WTC11 (cell line): ENCODE results near the gene CNTN3. TPM values are rescaled to one million over a fixed set of nuclear protein-coding genes. Genes with fewer than 3 reads are reported as not detected.

ENCODE experiments used
- ATAC-seq: fragments of 200-7000 bp; cut with Tn5 transposase; 2 replicates; pipeline ENCODE4 v1.10.0; 2021; ENCODE audit warnings: mild to moderate bottlenecking, moderate library complexity
- CTCF ChIA-PET: fragments of 300-600 bp; sonication (Branson Sonifier 250); formaldehyde crosslinking; loops from one replicate; lab custom pipeline; 2021; ENCODE audit warnings: antibody characterized with exemption; lab: Charles Lee
- POLR2A ChIA-PET: fragments of 350-600 bp; sonication (Branson Sonifier 250); formaldehyde crosslinking; loops from one replicate; lab custom pipeline; 2021; ENCODE audit warnings: antibody characterized with exemption; lab: Charles Lee
- DNase-seq: peaks from one replicate; pipeline ENCODE4 v3.0.0; 2021; ENCODE audit warnings: low spot score
- H3K27ac Mint-ChIP-seq: 2 replicates; pipeline ENCODE4 v1.8.0; 2021; ENCODE audit warnings: mixed read lengths
- H3K27me3 Mint-ChIP-seq: 2 replicates; pipeline ENCODE4 v1.8.0; 2021; ENCODE audit warnings: low read depth, mild to moderate bottlenecking, moderate library complexity, mixed read lengths
- H3K36me3 Mint-ChIP-seq: 2 replicates; pipeline ENCODE4 v1.8.0; 2021; ENCODE audit warnings: mixed read lengths
- H3K4me1 Mint-ChIP-seq: 2 replicates; pipeline ENCODE4 v1.8.0; 2022; ENCODE audit warnings: mixed read lengths
- H3K4me3 Mint-ChIP-seq: 2 replicates; pipeline ENCODE4 v1.8.0; 2021; ENCODE audit warnings: mild to moderate bottlenecking, moderate library complexity, mixed read lengths
- H3K9me3 Mint-ChIP-seq: 2 replicates; pipeline ENCODE4 v1.8.0; 2021; ENCODE audit warnings: mixed read lengths
- CBFB ChIP-seq: sonication (generic); formaldehyde crosslinking; IDR thresholded peaks from 2 replicates; pipeline ENCODE4 v1.8.1; 2022; ENCODE audit warnings: mild to moderate bottlenecking, low read depth, missing genetic modification reagents
- ELF4 ChIP-seq: sonication (generic); formaldehyde crosslinking; IDR thresholded peaks from 2 replicates; pipeline ENCODE4 v1.8.1; 2022; ENCODE audit warnings: low read depth, mild to moderate bottlenecking, moderate library complexity, missing genetic modification reagents
- ESRRA ChIP-seq: sonication (generic); formaldehyde crosslinking; IDR thresholded peaks from 2 replicates; pipeline ENCODE4 v1.8.1; 2022; ENCODE audit warnings: mild to moderate bottlenecking, missing genetic modification reagents, borderline replicate concordance
- FOXJ3 ChIP-seq: sonication (generic); formaldehyde crosslinking; IDR thresholded peaks from 2 replicates; pipeline ENCODE4 v1.9.0; 2021; ENCODE audit warnings: missing genetic modification reagents, mild to moderate bottlenecking, borderline replicate concordance
- HMGA2 ChIP-seq: fragments of 250-450 bp; sonication (Bioruptor Pico); IDR thresholded peaks from 2 replicates; pipeline ENCODE4 v1.4.0; 2021; ENCODE audit warnings: mild to moderate bottlenecking, moderate library complexity
- IRF2 ChIP-seq: sonication (generic); formaldehyde crosslinking; IDR thresholded peaks from 2 replicates; pipeline ENCODE4 v1.8.0; 2022; ENCODE audit warnings: low read depth, missing genetic modification reagents, borderline replicate concordance
- KAT7 ChIP-seq: sonication (generic); formaldehyde crosslinking; IDR thresholded peaks from 2 replicates; pipeline ENCODE4 v1.8.1; 2023; ENCODE audit warnings: missing genetic modification reagents, mild to moderate bottlenecking, borderline replicate concordance
- NFE2L1 ChIP-seq: sonication (generic); formaldehyde crosslinking; IDR thresholded peaks from 2 replicates; pipeline ENCODE4 v1.8.1; 2023; ENCODE audit warnings: missing genetic modification reagents
- NR2C2 ChIP-seq: sonication (generic); formaldehyde crosslinking; IDR thresholded peaks from 2 replicates; pipeline ENCODE4 v1.8.0; 2022; ENCODE audit warnings: mild to moderate bottlenecking, missing genetic modification reagents
- OVOL2 ChIP-seq: fragments of 250-450 bp; sonication (Bioruptor Pico); IDR thresholded peaks from 2 replicates; pipeline ENCODE4 v1.9.0; 2021; ENCODE audit warnings: mild to moderate bottlenecking, borderline replicate concordance
- SMAD4 ChIP-seq: sonication (generic); formaldehyde crosslinking; IDR thresholded peaks from 2 replicates; pipeline ENCODE4 v1.8.0; 2022; ENCODE audit warnings: mild to moderate bottlenecking, missing genetic modification reagents
- SP1 ChIP-seq: sonication (generic); formaldehyde crosslinking; conservative IDR thresholded peaks from 2 replicates; pipeline ENCODE4 v1.8.1; 2022; ENCODE audit warnings: missing genetic modification reagents
- TCF7 ChIP-seq: sonication (generic); formaldehyde crosslinking; IDR thresholded peaks from 2 replicates; pipeline ENCODE4 v1.8.0; 2022; ENCODE audit warnings: mild to moderate bottlenecking, low read depth, missing genetic modification reagents, moderate library complexity
- TEAD1 ChIP-seq: sonication (generic); formaldehyde crosslinking; IDR thresholded peaks from 2 replicates; pipeline ENCODE4 v1.8.0; 2022; ENCODE audit warnings: mild to moderate bottlenecking, missing genetic modification reagents
- ZNF138 ChIP-seq: sonication (generic); formaldehyde crosslinking; conservative IDR thresholded peaks from 2 replicates; pipeline ENCODE4 v1.8.1; 2022; ENCODE audit warnings: mild to moderate bottlenecking, moderate library complexity, missing genetic modification reagents
- ZNF232 ChIP-seq: sonication (generic); formaldehyde crosslinking; IDR thresholded peaks from 2 replicates; pipeline ENCODE4 v1.8.0; 2022; ENCODE audit warnings: mild to moderate bottlenecking, missing genetic modification reagents
- ZNF317 ChIP-seq: sonication (generic); formaldehyde crosslinking; IDR thresholded peaks from 2 replicates; pipeline ENCODE4 v1.8.1; 2023; ENCODE audit warnings: low read depth, mild to moderate bottlenecking, moderate library complexity, missing genetic modification reagents, borderline replicate concordance
- total RNA-seq: library from RNA; stranded (reverse); gene quantifications from 3 replicates; pipeline ENCODE4 v1.2.3, GENCODE V29; 2021
- TF ChIP-seq, protein P1 (sequence below): sonication (generic); formaldehyde crosslinking; IDR thresholded peaks from 2 replicates; pipeline ENCODE4 v1.8.0; 2022; ENCODE audit warnings: mild to moderate bottlenecking, missing genetic modification reagents
- TF ChIP-seq, protein P2 (sequence below): sonication (generic); formaldehyde crosslinking; IDR thresholded peaks from 2 replicates; pipeline ENCODE4 v1.8.1; 2022; ENCODE audit warnings: mild to moderate bottlenecking, moderate library complexity, missing genetic modification reagents
- TF ChIP-seq, protein P3 (sequence below): sonication (generic); formaldehyde crosslinking; IDR thresholded peaks from 2 replicates; pipeline ENCODE4 v1.8.1; 2023; ENCODE audit warnings: mild to moderate bottlenecking, missing genetic modification reagents
- TF ChIP-seq, protein P4 (sequence below): sonication (generic); formaldehyde crosslinking; IDR thresholded peaks from 2 replicates; pipeline ENCODE4 v1.8.1; 2023; ENCODE audit warnings: mild to moderate bottlenecking, moderate library complexity, missing genetic modification reagents
- TF ChIP-seq, protein P5 (sequence below): fragments of 250-450 bp; sonication (Bioruptor Pico); IDR thresholded peaks from 2 replicates; pipeline ENCODE4 v1.8.0; 2021; ENCODE audit warnings: mild to moderate bottlenecking
- TF ChIP-seq, protein P6 (sequence below): sonication (generic); formaldehyde crosslinking; IDR thresholded peaks from 2 replicates; pipeline ENCODE4 v1.8.0; 2022; ENCODE audit warnings: missing genetic modification reagents
- TF ChIP-seq, protein P7 (sequence below): sonication (generic); formaldehyde crosslinking; IDR thresholded peaks from 2 replicates; pipeline ENCODE4 v1.8.0; 2023; ENCODE audit warnings: mild to moderate bottlenecking, missing genetic modification reagents

Gene CNTN3
- total RNA-seq, 1 experiment from 2014 or later, result 0.17 TPM

DNA sequence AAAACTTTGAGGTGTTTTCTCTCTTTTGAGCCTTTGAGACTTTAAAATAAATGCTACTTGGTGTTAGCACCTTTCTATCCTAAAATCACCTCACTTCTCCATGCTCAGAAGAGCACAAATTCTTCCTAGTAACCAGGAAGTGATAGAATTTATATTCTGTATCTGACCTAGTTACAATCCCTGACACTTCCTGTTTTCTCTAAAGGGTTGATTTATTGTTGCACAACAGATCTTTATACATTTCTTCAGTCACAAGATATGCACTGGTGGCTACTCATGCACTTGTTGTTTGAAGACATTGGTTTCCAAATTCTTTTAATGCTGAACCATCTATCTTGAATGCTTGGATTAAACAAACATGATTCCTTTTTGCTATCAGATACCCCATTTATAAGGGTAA is 47.2 kb upstream of the CNTN3 start (continued):
- TF ChIP-seq HMGA2 (no peak), IRF2 (CRISPR knock-in tag) (no peak), SP1 (no peak), ZNF138 (CRISPR knock-in tag) (no peak), TEAD1 (no peak), ELF4 (CRISPR knock-in tag) (no peak)
- TF ChIP-seq, protein P1, sequence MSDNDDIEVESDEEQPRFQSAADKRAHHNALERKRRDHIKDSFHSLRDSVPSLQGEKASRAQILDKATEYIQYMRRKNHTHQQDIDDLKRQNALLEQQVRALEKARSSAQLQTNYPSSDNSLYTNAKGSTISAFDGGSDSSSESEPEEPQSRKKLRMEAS (CRISPR knock-in tag), result no peak
- TF ChIP-seq, protein P2, sequence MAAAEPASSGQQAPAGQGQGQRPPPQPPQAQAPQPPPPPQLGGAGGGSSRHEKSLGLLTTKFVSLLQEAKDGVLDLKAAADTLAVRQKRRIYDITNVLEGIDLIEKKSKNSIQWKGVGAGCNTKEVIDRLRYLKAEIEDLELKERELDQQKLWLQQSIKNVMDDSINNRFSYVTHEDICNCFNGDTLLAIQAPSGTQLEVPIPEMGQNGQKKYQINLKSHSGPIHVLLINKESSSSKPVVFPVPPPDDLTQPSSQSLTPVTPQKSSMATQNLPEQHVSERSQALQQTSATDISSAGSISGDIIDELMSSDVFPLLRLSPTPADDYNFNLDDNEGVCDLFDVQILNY, result no peak
- TF ChIP-seq, protein P3, sequence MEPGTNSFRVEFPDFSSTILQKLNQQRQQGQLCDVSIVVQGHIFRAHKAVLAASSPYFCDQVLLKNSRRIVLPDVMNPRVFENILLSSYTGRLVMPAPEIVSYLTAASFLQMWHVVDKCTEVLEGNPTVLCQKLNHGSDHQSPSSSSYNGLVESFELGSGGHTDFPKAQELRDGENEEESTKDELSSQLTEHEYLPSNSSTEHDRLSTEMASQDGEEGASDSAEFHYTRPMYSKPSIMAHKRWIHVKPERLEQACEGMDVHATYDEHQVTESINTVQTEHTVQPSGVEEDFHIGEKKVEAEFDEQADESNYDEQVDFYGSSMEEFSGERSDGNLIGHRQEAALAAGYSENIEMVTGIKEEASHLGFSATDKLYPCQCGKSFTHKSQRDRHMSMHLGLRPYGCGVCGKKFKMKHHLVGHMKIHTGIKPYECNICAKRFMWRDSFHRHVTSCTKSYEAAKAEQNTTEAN, result no peak

DNA sequence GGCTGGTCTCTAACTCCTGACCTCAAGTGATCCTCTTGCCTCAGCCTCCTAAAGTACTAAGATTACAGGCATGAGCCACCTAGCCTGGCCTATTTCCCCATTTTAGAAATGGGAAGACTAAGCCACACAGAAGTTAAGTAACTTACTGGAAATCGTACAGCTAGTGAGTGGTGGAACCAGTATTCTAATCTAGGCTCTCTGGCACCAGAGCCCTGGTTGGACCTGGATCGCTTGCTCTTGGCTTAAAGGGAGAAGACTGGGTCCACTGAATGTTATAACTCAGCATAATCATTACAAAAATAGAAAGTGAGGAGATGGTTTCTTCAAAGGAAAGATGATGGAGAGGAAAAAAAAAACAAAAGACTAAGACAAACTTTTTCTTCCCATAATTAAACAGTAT is 37.4 kb upstream of the CNTN3 start:
- H3K27ac Mint-ChIP-seq, result no peak overlapping the region
- TF ChIP-seq, protein P4, sequence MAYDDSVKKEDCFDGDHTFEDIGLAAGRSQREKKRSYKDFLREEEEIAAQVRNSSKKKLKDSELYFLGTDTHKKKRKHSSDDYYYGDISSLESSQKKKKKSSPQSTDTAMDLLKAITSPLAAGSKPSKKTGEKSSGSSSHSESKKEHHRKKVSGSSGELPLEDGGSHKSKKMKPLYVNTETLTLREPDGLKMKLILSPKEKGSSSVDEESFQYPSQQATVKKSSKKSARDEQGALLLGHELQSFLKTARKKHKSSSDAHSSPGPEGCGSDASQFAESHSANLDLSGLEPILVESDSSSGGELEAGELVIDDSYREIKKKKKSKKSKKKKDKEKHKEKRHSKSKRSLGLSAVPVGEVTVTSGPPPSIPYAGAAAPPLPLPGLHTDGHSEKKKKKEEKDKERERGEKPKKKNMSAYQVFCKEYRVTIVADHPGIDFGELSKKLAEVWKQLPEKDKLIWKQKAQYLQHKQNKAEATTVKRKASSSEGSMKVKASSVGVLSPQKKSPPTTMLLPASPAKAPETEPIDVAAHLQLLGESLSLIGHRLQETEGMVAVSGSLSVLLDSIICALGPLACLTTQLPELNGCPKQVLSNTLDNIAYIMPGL (CRISPR knock-in tag), result no peak
- no peak for TF ChIP-seq ESRRA (CRISPR knock-in tag)
- TF ChIP-seq, all 79 proteins: peak for 0
- no peak for ATAC-seq
- H3K4me3 Mint-ChIP-seq, result no peak overlapping the region
- no peaks in the 10 kb centered on the region for H3K27me3 Mint-ChIP-seq
- no peaks in the 10 kb centered on the region for H3K9me3 Mint-ChIP-seq
- no peak for DNase-seq
- no peaks in the 10 kb centered on the region for H3K36me3 Mint-ChIP-seq
- CTCF ChIA-PET, result no interaction called here
- POLR2A ChIA-PET, result no interaction called here
- no peaks in the 10 kb centered on the region for H3K4me1 Mint-ChIP-seq

DNA sequence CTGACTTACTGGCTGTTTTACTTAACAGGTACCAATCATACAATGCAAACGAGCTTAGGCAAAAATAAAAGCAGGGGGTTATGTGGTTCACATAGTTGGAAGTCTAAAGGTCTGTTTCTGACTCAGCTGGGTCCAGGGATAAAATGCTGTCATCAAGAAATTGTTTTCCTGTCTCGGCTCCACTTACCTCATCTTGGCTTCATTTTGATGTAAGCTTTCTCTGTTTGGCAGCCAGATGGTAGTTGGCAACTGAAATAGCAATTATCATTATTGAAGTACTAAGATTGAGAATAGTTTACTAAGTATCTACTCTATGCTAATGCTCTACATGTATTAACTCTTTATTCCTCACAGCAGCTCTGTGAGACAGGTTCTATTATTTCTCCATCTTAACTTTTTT is 36.8 kb upstream of the CNTN3 start:
- Mint-ChIP-seq H3K27ac (no peak overlapping the region), H3K27me3 (no peaks in the 10 kb centered on the region), H3K4me1 (no peaks in the 10 kb centered on the region), H3K4me3 (no peak overlapping the region), H3K36me3 (no peaks in the 10 kb centered on the region), H3K9me3 (no peaks in the 10 kb centered on the region)
- no peak for ATAC-seq
- ChIA-PET POLR2A (no interaction called here), CTCF (no interaction called here)
- no peak for DNase-seq
- TF ChIP-seq NFE2L1 (CRISPR knock-in tag), result no peak
- TF ChIP-seq ZNF232 (CRISPR knock-in tag), result no peak
- TF ChIP-seq NR2C2 (CRISPR knock-in tag), result no peak
- TF ChIP-seq SMAD4 (CRISPR knock-in tag), result no peak
- no peak for TF ChIP-seq ZNF317 (CRISPR knock-in tag)
- TF ChIP-seq FOXJ3 (CRISPR knock-in tag), result no peak
- TF ChIP-seq, protein P5, sequence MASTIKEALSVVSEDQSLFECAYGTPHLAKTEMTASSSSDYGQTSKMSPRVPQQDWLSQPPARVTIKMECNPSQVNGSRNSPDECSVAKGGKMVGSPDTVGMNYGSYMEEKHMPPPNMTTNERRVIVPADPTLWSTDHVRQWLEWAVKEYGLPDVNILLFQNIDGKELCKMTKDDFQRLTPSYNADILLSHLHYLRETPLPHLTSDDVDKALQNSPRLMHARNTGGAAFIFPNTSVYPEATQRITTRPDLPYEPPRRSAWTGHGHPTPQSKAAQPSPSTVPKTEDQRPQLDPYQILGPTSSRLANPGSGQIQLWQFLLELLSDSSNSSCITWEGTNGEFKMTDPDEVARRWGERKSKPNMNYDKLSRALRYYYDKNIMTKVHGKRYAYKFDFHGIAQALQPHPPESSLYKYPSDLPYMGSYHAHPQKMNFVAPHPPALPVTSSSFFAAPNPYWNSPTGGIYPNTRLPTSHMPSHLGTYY, result no peak
- TF ChIP-seq KAT7 (CRISPR knock-in tag), result no peak
- TF ChIP-seq, protein P6, sequence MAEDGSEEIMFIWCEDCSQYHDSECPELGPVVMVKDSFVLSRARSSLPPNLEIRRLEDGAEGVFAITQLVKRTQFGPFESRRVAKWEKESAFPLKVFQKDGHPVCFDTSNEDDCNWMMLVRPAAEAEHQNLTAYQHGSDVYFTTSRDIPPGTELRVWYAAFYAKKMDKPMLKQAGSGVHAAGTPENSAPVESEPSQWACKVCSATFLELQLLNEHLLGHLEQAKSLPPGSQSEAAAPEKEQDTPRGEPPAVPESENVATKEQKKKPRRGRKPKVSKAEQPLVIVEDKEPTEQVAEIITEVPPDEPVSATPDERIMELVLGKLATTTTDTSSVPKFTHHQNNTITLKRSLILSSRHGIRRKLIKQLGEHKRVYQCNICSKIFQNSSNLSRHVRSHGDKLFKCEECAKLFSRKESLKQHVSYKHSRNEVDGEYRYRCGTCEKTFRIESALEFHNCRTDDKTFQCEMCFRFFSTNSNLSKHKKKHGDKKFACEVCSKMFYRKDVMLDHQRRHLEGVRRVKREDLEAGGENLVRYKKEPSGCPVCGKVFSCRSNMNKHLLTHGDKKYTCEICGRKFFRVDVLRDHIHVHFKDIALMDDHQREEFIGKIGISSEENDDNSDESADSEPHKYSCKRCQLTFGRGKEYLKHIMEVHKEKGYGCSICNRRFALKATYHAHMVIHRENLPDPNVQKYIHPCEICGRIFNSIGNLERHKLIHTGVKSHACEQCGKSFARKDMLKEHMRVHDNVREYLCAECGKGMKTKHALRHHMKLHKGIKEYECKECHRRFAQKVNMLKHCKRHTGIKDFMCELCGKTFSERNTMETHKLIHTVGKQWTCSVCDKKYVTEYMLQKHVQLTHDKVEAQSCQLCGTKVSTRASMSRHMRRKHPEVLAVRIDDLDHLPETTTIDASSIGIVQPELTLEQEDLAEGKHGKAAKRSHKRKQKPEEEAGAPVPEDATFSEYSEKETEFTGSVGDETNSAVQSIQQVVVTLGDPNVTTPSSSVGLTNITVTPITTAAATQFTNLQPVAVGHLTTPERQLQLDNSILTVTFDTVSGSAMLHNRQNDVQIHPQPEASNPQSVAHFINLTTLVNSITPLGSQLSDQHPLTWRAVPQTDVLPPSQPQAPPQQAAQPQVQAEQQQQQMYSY, result no peak
- TF ChIP-seq TCF7 (CRISPR knock-in tag), result no peak
- no peak for TF ChIP-seq HMGA2
- TF ChIP-seq CBFB (CRISPR knock-in tag), result no peak
- TF ChIP-seq ESRRA (CRISPR knock-in tag), result no peak
- TF ChIP-seq, protein P7, sequence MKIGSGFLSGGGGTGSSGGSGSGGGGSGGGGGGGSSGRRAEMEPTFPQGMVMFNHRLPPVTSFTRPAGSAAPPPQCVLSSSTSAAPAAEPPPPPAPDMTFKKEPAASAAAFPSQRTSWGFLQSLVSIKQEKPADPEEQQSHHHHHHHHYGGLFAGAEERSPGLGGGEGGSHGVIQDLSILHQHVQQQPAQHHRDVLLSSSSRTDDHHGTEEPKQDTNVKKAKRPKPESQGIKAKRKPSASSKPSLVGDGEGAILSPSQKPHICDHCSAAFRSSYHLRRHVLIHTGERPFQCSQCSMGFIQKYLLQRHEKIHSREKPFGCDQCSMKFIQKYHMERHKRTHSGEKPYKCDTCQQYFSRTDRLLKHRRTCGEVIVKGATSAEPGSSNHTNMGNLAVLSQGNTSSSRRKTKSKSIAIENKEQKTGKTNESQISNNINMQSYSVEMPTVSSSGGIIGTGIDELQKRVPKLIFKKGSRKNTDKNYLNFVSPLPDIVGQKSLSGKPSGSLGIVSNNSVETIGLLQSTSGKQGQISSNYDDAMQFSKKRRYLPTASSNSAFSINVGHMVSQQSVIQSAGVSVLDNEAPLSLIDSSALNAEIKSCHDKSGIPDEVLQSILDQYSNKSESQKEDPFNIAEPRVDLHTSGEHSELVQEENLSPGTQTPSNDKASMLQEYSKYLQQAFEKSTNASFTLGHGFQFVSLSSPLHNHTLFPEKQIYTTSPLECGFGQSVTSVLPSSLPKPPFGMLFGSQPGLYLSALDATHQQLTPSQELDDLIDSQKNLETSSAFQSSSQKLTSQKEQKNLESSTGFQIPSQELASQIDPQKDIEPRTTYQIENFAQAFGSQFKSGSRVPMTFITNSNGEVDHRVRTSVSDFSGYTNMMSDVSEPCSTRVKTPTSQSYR (CRISPR knock-in tag), result no peak
- TF ChIP-seq OVOL2 (CRISPR knock-in tag), result no peak
